GM12873 (cell line): ENCODE results near the gene GSN.

Source experiments
- TF ChIP-seq, protein P1 (sequence below): IDR thresholded peaks from 2 replicates; pipeline ENCODE4 v1.5.1; 2012; ENCODE audit warnings: low read depth, mild to moderate bottlenecking, moderate library complexity, low read length, control low read depth; ENCODE audit not compliant: insufficient read depth; ENCODE audit errors: missing control alignments

The GSN gene

DNA sequence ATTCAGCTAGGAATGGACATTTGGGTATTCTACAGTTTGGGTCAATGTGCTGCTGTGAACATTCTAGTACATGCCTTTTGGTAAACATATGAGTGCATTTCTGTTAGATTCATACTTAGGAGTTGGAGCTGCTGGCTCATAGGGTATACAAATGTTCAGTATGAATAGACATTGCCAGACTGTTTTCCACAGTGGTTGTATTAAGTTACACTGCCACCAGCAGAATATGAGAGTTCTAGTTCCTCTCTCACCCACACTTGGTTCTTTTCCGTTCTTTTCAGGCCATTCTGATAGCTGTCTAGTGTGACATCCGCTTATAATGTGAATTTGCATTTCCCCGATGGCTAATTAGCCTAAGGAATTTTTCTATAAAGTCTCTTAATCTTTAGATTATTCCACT lies 77.1 kb downstream of the GSN start:
- TF ChIP-seq, protein P1, sequence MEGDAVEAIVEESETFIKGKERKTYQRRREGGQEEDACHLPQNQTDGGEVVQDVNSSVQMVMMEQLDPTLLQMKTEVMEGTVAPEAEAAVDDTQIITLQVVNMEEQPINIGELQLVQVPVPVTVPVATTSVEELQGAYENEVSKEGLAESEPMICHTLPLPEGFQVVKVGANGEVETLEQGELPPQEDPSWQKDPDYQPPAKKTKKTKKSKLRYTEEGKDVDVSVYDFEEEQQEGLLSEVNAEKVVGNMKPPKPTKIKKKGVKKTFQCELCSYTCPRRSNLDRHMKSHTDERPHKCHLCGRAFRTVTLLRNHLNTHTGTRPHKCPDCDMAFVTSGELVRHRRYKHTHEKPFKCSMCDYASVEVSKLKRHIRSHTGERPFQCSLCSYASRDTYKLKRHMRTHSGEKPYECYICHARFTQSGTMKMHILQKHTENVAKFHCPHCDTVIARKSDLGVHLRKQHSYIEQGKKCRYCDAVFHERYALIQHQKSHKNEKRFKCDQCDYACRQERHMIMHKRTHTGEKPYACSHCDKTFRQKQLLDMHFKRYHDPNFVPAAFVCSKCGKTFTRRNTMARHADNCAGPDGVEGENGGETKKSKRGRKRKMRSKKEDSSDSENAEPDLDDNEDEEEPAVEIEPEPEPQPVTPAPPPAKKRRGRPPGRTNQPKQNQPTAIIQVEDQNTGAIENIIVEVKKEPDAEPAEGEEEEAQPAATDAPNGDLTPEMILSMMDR: no peak

- TF ChIP-seq, protein P1: no peak
Observed at GRCh38 chr9:121348221-121348620, 80.3 kb downstream of the GSN start.

DNA sequence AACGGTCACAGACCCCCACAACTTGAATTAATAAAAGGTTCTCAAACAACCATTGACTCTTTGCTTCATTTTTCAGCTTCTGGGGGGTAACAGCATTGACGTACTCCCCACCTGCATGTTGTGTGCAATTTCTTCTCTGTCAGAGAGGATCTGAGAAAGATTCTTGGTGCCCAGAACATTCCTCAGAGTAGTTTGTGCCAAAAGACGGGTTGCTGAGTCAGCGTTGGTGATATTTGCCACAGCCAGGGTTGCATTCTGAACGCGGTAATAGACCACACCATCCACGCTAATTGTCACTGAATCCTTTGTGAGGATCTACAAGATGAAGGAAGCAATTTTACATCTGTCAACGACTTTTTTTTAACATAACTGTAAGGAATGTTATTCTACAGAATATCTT lies 81.0 kb downstream of the GSN start:
- TF ChIP-seq, protein P1: no peak

GRCh38 chr9:121350036-121350435 lies 82.1 kb downstream of the GSN start:
- TF ChIP-seq, protein P1: no peak

GRCh38 chr9:121350993-121351561 lies 83.1 kb downstream of the GSN start:
- TF ChIP-seq, protein P1: no peak

GRCh38 chr9:121353241-121354061 lies 85.5 kb downstream of the GSN start:
- TF ChIP-seq, protein P1: no peak

- TF ChIP-seq, protein P1: no peak
Observed at GRCh38 chr9:121354141-121354540, 86.2 kb downstream of the GSN start.
